ENCODE measurements around the gene PTPN9.
A peak's percentile ranks its signal among the peaks of the same experiment; 100 is the strongest.
"Not testable (repeated sequence)": the region's sequence is repeated elsewhere in the genome, so short reads cannot be mapped to it uniquely, and the experiment has no call there.

Gene PTPN9

DNA sequence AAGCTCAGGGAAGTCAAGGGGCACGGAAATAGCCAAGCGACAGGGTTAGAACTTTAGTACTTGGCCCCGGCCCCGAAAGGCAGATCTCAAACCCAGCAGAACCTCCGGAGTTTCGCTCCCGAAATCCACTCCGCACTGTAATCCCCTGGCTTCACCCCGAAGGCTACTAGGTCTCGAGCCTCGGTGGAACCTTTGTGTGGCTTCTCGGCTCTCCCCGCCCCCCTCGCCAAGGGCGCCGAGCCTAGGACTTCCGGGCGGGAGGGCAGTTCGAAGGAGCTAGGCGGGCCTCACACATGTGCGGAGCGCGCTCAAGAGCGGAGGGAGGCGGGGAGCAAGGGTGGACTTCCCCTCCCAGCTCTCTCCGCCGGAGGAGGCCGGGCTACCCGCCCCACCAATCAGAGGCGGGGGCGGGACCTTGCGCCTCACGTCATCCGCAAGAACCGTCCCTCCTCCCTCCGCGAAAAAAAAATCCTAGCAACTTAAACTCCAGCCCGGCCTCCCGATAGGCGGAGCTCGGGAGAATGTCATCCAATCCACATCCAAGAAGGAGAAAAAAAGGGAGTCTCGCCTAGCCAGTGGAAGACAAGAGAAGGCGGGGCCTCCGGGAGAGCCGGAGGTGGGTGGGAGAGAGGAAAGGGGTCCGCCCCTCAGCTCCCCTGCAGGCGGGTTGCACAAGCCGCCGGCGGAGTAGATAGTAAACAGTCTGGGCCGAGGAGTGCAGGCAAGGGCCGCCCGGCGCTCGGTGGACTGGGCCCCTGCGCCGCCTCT, 125.2 kb downstream of the PTPN9 start:
- peak; percentile 99 for DNase-seq (ENCODE audit: low spot score)

DNA sequence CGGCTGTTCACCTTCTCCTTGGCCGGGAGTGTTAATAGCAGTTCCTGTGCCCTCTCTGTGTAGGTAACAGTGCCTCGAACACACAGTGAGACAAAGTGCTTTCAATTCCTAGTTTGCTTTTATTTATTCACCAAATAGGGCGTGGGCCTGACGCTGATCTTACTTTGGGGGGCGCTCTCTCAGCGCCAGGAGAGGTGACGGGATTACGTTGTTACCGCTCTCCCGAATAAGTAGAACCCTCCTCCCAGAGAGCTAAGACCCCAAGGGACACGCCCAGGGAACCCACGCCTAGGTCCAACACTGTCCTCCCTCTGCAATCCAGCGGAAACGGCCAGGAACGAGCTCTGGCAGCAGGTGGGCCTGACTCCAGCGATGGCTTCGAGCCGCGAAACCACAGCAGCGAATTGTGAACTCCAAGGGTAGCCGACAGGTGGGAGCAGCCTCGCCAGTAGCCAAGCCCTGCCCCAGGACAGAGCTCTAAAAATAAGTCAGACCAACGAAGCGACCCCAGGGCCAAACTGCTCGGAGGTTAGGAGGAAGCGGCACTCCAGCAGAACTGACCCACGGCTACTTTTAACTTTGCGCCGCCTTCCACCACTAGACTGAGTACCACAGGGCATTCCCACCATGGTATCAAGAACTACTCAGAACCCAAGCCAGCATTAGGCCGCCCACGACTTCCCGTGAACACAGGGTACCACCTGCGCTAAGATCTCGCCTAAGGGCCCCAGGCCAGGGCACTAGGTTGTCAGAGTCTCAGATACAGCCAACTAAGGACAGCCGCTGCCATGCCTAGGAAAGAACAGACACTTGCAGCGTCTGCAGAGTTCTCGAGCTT, 126.0 kb downstream of the PTPN9 start:
- DNase-seq (ENCODE audit: low spot score), result peak; percentile 34

DNA sequence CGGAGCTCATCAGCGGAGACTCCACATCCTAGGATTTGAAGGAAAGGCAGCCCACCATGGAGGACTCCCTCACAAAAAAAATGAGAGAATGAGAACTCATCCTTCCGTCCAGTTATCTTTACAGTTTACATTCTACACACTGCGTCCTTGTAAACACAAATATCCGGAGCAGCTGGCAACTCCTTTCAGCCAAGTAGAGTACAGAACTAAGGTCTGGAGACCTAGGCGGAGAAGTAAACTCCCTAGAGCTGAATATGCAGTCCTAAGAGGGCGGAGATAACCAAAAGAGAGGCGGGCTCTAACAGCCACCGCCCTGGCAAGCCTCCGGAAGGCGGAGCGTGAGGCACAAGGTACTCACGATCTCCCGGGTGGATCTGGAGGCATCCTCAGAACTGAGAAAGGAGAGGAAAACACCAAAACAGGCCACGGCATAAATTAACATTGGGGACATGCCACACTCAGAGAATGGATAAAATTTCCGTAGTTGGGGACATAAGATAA, 126.7 kb downstream of the PTPN9 start:
- DNase-seq (ENCODE audit: low spot score), result peak; percentile 71

DNA sequence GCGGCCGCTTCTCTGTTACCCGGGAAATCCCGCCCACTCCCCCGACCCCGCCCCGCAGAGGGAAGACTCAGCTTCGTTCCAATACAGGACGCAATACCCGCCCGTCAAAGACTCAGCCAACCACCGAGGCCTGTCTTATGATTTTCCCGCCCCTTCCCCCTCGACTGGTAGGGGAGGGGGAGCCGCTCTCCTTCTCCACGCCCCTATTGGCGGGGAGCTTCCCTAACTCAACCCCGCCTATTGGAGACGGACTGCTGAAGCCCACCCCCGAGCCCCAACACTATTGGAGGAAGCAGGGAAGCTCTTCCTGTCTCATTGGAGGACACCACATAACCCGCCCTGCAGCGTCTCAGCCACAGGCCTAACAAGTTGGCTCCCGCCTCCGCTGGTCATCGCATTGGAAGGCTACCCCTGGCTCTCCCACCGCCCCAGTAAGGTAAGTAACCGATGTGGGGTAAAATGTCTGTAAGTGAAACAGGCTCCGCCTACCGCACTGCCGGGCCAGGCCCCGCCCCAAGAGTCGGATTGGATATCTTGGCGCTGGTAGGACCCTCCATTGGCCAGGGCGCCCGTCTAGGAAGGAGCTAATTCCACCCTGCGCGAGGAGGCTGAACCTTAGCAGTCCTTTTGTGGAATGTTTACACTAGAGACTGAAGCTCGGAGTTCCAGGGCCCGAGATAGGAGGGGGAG, 127.3 kb downstream of the PTPN9 start, which contains the start of gene SIN3A:
SIN3A (minus strand) TSS at position 17 of the 690 bp plus-strand sequence. CDS start 21,315 bp downstream, outside the sequence.
- DNase-seq (ENCODE audit: low spot score), result peak; percentile 93

DNA sequence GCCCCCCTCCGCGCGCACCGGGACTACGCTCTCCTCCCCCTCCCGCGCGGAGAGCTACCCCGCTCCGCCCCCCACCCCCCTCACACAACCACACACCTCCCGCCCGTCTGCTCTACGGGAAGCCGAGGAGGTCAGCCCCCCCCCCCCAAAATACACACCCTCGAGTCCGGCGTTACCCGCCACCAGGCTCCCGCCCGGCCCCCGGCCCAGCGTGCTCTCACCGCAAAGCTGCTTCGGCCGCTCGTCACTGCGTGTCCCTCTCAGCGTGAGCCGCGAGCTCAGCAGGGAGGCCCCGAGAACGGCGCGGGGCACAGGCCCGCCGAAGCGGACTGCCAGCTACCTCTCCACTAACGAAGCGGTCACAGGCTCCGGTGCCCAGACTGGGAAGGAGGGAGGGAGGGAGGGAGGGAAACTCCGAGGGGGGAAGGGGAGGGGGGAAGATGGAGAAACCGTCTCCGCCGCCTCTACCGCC, 127.9 kb downstream of the PTPN9 start:
- no peak for DNase-seq (ENCODE audit: low spot score)

DNA sequence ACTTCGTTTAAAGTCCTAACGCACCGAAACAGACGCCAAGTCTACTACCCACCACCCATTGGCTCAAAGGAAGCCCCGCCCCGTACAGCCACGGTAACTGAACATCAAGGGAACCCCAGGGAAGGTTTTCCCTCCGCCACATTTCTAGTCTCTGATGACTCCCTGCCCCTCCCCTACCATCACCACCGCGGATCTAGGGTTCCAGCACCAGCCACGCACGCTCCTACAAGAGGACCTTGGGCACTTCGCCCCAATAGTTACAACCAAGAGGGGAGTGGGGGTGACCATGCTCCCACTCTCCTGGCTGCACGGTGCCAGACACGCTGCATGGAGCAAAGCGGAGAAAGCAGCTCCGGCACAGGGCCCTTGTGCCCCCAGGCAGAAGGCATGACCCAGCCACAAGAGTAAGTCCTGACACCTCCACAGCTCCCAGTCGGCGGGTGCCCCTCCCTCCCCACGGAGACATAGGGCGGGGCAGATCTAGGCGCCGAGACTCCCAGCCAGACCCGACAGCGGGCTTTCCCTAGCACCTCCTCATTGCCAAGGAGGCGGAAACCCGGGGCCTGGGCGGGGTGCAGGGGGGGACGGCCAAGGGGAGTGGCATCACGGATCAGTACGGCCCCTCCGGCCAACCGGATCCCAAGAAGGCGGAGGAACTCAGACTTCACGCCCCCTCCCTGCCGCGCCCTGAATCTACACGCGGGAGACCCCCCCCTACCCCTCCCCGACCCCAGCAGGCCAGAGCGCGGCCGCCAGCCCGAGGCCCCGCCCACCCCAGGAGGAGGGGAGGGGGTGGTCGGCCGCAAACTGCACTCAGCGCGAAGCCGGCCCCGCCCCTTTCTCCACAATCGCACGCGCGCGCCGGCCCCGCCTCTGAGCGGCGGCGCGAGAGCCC, 128.6 kb downstream of the PTPN9 start:
- DNase-seq (ENCODE audit: low spot score), result peak; percentile 86

DNA sequence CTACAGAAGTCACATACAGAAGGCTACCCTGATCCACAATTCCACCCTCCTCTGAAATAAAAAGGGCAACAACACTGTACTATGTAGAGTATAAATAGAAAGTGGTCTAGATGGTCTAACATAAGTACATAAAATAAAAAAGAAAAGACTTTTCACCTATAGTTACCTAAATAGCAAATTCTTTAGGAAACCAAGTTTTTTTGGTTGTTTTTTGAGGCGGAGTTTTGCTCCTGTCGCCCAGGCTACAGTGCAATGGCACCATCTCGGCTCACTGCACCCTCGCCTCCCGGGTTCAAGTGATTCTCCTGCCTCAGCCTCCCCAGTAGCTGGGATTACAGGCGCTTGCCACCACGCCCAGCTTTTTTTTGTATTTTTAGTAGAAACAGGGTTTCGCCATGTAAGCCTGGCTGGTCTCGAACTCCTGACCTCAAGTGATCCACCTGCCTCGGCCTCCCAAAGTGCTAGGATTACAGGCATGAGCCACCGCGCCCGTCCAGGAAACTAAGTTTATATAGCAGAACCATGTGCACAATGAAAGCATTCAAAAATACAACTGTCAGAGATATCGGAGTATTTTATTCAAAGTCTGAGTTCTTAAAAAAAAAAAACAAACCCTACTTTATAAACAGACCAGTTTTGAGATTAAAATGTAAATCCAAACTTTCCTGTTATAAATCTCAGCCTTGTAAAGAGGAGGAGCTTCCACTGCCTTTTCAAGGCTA, 129.4 kb downstream of the PTPN9 start:
- DNase-seq (ENCODE audit: low spot score), result no peak

DNA sequence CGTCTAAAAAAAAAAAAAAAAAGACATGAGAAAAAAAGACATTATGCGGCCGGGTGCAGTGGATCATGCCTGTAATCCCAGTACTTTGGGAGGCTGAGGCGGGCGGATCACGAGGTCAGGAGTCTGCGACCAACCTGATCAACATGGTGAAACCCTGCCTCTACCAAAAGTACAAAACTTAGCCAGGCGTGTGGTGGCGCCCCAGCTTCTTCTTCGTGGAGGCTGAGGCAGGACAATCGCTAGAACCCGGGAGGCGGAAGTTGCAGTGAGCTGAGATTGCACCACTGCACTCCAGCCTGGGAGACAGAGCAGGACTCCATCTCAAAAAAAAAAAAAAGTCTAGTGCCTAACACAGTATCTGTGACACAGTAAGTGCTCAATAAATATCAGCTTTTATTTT, 130.9 kb downstream of the PTPN9 start:
- DNase-seq (ENCODE audit: low spot score), result not testable (repeated sequence)

DNA sequence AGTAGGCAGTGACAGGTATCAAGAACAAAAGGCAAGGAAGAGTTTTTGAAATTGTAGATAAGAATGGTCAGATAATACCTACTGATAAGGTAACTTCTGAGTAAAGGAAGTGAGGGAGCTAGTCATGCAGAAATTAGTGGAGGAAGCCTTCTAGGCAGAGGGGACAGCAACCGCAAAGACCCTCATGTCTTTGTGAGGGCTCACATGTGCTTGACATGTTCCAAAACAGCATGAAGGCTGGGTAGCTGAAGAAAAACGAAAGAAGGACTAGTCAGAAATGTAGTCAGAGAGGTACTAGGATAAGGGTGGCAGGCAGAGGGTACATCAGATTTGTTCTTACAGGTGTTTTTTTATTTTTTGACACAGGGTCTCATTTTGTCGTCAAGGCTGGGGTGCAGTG, 133.0 kb downstream of the PTPN9 start:
- DNase-seq (ENCODE audit: low spot score), result no peak

DNA sequence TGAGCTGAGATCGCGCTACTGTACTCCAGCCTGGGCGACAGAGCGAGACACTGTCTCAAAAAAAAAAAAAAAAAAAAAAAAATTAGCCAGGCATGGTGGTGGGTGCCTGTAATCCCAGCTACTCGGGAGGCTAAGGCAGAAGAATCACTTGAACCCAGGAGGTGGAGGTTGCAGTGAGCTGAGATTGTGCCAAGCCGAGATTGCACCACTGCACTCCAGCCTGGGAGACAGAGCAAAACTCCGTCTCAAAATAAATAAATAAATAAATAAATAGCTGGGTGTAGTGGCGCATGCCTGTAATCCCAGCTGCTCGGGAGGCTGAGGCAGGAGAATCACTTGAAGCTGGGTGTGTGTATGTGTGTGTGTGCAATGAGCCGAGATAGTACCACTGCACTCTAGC, 133.8 kb downstream of the PTPN9 start:
- DNase-seq (ENCODE audit: low spot score), result not testable (repeated sequence)

DNA sequence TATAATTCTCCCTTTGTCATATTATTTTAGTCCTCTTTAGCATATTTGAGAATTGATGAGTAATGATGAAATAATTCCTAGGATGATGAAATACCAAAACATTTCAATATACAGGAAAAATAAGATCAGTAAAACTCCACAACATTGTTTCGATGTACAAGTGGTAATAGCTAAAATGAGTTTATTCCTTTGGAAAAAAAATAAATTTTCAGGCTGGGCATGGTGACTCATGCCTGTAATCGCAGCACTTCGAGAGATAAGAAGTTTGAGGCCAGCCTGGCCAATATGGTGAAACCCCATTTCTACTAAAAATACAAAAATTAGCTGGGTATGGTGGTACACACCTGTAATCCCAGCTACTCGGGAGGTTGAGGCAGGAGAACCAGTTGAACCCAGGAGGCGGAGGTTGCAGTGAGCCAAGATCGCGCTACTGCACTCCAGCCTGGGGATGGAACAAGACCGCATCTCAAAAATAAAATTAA, 135.1 kb downstream of the PTPN9 start:
- not testable (repeated sequence) for DNase-seq (ENCODE audit: low spot score)

DNA sequence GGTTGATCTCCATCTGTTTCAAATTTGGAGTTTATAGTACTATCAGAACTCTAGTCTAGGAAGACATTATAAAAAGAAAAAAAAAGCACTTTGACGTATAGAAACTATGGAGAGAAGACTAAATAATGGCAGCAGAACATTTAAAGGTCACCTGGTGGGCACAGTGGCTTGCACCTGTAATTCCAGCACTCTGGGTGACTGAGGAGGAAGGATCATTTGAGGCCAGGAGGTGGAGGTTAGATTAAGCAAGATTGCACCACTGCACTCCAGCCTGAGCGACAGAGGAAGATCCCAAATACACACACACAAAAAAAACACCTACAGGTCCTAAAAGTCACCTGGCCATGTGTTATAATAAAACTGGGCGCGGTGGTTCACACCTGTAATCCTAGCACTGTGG, 141.4 kb downstream of the PTPN9 start:
- no peak for DNase-seq (ENCODE audit: low spot score)

DNA sequence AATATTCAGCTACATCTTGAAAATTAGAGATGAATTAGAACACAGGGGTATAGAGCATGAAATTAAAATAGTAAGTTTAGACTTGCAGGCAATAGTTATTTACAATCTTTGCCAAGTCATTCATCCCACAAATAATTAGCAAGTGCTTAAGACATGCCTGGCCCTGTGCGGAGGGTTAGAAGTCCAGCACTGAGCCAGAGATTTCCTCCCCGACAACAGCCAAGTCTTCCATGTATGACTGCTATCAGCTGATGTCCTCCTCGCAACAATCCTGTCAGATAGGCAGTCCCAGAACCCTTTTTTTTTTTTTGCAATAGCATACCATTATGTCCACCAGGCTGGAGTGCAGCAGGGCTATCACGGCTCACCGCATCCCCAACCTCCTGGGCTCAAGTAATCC, 142.2 kb downstream of the PTPN9 start:
- DNase-seq (ENCODE audit: low spot score), result no peak

DNA sequence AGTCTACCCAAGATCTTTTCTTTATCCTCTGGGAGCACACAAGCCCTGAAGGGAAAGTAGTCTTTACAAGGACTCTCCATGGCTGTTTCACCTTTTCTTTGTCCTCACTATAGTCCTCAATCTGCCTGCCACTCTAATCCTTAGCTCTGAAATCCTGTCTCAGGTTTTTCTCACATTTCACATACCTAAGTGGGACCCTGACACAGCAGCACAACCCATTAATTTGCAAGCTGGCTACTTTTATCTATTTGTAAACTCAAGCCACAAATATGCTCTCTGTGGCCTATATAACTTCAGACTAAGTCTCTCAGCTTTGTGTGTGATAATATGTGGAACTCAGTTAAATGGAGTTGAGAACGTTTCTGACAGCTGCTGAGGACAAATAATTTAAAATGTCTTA, 147.4 kb downstream of the PTPN9 start:
- DNase-seq (ENCODE audit: low spot score), result no peak

DNA sequence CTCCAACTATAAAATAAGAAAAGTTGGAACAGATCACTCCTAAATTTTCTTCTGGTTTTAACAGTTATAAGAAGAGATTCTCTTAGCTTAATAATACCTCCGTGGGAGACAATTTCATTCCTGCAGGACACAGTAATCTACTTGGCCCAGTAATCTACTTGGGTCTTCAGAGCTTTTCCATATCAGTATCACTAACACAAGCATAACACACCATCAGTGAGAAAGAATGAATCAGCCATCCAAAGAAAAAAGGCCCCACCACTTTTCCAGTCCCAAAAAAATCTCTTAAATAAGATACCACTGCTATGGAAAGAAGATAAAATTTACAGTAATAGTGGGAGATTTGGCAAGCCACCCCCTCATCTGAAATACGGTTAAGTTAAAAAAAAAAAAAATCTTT, 147.8 kb downstream of the PTPN9 start:
- no peak for DNase-seq (ENCODE audit: low spot score)

DNA sequence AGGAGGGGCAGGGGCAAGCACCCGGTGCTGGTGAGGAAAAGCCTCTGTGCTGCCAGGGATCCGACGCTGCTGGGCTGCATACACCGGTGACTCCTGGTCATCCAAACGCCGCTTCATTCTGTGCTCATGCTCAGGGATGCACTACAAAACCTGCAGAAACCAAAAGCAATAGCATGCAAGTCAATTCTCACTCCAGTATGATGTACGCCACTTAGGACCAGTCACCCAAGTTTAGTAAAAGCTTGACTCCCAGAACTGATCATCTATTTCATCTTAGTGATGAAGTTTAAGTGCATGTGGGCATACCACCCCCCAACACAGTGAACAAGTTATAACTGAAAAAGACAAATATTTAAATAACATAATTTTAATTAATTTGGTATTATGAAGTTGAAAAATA, 148.9 kb downstream of the PTPN9 start:
- no peak for DNase-seq (ENCODE audit: low spot score)

DNA sequence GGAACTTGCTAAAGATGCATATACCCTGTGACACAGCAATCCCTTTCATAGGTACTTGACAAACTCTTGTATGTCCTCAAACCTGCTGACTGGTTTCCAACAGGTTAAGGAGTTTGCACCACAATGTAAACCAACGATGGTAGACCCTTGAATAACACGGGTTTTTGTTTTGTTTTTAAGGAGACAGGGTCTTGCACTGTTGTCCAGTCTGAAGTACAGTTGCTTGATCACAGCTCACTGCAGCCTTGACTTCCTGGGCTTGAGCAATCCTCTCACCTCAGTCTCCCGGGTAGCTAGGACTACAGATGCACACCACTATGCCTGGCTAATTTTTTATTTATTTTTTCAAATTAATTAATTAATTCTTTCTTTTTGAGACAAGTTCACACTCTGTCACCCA, 151.0 kb downstream of the PTPN9 start:
- DNase-seq (ENCODE audit: low spot score), result no peak

DNA sequence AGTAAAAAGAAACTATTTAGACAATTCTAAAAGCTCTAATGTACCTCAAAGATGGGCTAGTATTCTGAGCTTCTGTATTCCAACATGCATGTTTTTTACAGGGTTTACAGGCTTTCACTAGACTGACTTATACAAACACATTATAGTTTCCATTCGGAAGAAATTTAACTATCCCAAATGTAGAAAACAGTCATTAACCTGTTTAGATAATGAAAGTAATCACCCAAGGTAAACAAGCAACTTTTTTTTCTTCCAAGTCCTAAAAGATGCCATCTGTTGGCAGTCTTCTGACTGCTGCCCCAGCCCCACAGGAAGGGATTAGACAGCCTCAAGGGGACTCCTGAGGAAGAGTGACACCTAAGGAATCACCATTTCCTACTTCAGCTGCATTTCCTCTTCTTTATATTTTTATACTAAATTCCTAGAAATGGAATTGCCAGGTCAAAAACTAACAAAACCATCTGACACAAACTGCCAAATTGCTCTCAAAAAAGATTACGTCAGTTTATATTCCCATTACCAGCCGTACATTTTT, 153.1 kb downstream of the PTPN9 start:
- no peak for DNase-seq (ENCODE audit: low spot score)

DNA sequence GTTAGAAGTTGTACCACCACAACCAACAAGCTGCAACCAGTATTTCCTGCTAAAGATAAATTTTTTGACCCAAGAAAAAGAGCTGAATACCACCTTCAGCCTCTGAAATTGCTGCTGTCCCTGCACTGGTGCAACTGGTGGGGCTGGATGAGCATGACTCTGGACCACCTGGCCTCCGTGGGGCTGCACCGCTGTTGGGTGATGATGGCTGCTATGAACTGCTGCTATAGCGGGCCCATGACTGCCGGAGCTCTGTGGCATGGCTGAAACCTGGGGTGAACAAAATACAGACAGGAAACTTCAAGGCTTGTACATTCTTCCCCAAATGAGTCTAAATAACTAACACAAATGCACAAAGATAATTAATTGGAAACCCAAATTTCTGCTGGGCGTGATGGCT, 156.6 kb downstream of the PTPN9 start:
- DNase-seq (ENCODE audit: low spot score), result no peak

DNA sequence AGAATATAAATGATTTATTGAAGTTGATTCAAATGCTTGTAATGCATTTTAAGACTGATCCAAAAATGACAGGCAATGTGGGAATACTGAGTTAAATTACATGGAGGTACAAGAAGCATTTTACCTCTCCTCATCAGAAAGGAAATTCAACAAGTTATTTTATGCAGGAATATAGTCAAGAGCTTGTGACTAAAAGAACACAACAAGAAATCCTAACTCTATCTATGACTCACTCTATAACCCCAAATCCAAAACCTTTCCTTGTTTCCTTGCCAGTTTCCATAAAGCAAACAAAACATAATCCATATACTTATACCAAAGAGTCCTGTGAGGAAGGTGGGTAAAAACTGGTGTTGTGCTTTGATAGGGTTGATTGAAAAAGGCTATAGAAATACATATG, 158.4 kb downstream of the PTPN9 start:
- DNase-seq (ENCODE audit: low spot score), result no peak

Data from HuH-7.5 (cell line).